PFSK-1 (cell line): ENCODE measurements around the gene OMP.
A peak's percentile ranks its signal among the peaks of the same experiment; 100 is the strongest.

Experiments used
- FOXP2 ChIP-seq: optimal IDR thresholded peaks from 2 replicates; pipeline ENCODE3; 2011; ENCODE audit warnings: borderline replicate concordance, control low read depth, inconsistent platforms; ENCODE audit not compliant: insufficient read depth; ENCODE audit errors: extremely low read length, extremely low read depth
- POLR2AphosphoS5 ChIP-seq: IDR thresholded peaks from 2 replicates; pipeline ENCODE4 v1.6.1; 2012; ENCODE audit warnings: low read depth, mild to moderate bottlenecking, control low read depth, low read length, moderate library complexity
- SIN3A ChIP-seq: IDR thresholded peaks from 2 replicates; pipeline ENCODE4 v1.6.1; 2012; ENCODE audit warnings: mild to moderate bottlenecking, low read length, moderate library complexity, borderline replicate concordance; ENCODE audit not compliant: insufficient read depth
- TAF1 ChIP-seq: IDR thresholded peaks from 2 replicates; pipeline ENCODE4 v1.6.1; 2012; ENCODE audit warnings: low read length, control low read depth, borderline replicate concordance; ENCODE audit not compliant: insufficient read depth
- TF ChIP-seq, protein P1 (sequence below), 2 experiments: IDR thresholded peaks; 2 replicates each; pipeline versions ENCODE4 v1.6.1 to v1.8.0; 2011 to 2012; ENCODE audit warnings: low read depth in 2 of 2, low read length in 2 of 2, control low read depth in 1 of 2, inconsistent platforms in 1 of 2, mild to moderate bottlenecking in 1 of 2, moderate library complexity in 1 of 2; ENCODE audit not compliant: insufficient read depth in 1 of 2

The OMP gene

DNA sequence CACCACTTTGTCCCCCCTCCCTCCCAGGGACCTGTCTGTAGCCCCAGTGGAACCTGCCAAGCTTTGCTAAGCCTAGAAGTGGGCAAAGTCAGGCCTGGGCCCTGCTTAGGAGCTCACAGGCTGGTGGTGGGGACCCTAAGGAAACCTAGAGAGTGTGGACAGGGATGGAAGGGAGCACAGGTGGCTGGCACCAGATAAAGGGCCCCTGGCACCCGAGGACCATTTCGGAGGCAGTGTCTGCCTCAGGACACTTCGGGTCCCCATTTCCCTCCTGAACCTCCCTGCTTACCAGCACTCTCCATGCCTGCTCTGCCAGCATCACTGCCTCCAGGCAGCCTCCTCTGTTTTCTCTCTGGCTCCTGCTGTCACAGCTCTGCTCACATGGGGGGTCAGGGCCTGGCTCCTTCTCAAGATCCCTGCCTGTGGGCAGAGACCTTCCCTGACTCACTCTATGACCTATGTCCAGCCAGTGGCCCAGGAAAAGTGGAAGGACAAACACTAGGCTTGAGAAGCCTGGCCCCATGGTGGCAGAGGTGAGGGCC lies 13.6 kb upstream of the OMP start:
- TF ChIP-seq POLR2AphosphoS5 (no peak), FOXP2 (no peak), TAF1 (no peak), SIN3A (no peak)
- TF ChIP-seq, protein P1, sequence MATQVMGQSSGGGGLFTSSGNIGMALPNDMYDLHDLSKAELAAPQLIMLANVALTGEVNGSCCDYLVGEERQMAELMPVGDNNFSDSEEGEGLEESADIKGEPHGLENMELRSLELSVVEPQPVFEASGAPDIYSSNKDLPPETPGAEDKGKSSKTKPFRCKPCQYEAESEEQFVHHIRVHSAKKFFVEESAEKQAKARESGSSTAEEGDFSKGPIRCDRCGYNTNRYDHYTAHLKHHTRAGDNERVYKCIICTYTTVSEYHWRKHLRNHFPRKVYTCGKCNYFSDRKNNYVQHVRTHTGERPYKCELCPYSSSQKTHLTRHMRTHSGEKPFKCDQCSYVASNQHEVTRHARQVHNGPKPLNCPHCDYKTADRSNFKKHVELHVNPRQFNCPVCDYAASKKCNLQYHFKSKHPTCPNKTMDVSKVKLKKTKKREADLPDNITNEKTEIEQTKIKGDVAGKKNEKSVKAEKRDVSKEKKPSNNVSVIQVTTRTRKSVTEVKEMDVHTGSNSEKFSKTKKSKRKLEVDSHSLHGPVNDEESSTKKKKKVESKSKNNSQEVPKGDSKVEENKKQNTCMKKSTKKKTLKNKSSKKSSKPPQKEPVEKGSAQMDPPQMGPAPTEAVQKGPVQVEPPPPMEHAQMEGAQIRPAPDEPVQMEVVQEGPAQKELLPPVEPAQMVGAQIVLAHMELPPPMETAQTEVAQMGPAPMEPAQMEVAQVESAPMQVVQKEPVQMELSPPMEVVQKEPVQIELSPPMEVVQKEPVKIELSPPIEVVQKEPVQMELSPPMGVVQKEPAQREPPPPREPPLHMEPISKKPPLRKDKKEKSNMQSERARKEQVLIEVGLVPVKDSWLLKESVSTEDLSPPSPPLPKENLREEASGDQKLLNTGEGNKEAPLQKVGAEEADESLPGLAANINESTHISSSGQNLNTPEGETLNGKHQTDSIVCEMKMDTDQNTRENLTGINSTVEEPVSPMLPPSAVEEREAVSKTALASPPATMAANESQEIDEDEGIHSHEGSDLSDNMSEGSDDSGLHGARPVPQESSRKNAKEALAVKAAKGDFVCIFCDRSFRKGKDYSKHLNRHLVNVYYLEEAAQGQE (IDR thresholded peaks at IDR 0.05; ENCODE audit: insufficient read depth in 1 of 2, low read depth in 2 of 2, low read length in 2 of 2): no peak

DNA sequence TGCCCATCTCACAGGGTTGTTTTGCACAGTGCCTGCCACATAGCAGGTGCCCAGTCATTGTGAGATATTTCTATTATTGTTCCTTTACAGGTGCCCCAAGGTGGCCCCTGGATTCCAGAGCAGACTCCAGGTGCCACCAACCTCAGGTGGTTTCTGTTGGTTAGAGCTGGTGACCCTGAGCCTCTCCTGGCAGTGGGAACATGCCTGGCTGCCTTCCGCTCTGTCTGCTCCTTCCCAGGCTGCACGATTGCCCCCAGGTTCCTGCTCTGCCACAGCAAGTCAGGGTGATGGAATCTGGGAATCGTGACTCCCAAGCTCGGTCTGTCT lies 12.6 kb upstream of the OMP start:
- TF ChIP-seq TAF1 (no peak), POLR2AphosphoS5 (no peak), SIN3A (no peak), FOXP2 (no peak)
- TF ChIP-seq, protein P1 (IDR thresholded peaks at IDR 0.05; ENCODE audit: insufficient read depth in 1 of 2, low read depth in 2 of 2, low read length in 2 of 2): no peak

DNA sequence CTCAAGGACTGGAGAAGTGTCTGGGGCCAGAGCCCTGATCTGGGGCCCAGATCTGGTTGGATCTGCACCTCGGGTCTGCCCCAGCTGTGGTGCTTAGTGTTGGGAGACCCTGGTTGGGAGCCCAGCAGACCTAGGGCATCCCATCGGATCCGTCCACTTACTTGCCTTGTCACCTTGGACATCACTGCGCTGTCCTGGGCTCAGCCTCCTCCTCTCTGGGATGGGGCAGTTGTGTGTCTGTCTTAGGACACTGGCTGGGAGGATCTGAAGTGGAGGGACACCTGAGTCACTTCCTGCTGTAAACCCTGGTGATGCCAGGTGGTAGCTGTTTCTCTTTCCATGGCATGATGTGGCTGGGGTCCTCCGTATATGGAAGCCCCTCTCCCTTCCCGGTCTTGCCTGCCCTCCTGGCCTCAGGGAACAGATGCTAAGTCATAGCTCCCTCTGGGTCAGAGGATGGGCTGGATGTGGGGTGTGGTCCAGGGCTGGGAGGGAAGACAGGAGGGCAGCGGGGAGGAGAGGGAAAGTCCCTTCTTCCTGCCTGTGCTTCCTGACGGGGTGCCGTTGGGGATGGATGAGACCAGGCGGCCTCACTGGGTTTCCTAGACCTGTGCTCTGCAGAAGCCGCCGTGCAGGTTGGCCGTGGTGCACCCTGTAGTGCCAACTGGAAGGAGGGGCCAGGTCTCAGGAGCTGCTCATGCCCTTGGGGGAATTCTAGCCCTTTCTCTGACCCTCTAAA lies 12.1 kb upstream of the OMP start:
- TF ChIP-seq POLR2AphosphoS5: no peak

DNA sequence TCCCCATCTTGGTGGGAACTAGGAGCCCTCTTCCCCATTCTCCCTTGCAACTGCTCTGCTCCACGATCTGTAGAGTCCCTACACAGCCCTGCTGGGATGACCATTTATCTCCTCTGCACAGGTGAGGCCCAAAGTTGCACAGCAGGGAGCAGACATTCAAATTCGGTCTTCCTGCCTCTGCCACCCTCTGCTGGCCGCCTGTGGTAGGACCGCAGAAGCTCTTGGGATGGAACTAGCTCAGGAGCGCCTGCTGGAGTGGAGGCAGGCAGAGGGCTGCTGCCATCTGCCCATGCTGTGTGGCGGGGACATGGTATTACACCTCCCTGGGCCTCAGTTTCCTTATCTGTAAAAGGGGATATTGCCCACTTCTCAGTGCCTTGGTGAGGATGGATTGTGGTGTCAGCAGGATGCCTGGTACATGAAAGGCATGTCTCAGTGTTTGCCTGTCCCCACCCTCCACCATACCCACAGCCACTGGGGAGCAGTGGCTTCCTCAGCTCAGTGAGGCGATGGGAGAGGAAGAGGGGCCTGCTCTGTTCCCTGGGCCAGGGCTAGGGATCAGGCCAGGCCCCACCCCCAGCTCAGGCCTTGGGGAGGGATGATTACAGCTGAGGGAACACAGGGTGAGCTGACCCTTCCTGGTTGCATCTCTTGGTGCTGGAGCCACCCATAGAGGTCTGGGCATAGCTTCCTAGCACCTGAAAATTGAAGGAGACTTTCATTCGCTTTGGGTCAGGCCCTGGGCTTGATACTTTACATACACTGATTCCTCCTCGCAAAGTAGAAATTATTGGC lies 11.3 kb upstream of the OMP start:
- TF ChIP-seq FOXP2 (peak; percentile 45), POLR2AphosphoS5 (no peak)

DNA sequence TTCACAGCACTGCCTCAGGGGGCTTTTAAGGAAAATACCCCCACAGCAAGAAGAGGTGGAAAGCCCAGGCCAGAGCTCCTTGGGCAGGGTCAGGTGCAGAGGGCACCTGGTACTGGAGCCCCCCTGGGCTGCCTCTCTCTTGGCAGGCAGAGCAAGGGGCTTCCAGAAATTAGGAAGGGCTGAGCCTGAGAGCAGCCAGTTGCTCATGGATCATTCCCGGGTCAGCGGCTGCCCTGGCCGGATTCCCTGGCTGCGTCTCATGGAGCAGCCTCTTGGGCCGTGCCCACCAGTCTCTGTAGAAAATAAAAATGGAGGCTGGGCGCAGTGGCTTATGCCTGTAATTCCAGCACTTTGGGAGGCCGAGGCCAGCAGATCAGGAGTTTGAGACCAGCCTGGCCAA lies 10.3 kb upstream of the OMP start:
- no peak for TF ChIP-seq TAF1
- TF ChIP-seq FOXP2: no peak

DNA sequence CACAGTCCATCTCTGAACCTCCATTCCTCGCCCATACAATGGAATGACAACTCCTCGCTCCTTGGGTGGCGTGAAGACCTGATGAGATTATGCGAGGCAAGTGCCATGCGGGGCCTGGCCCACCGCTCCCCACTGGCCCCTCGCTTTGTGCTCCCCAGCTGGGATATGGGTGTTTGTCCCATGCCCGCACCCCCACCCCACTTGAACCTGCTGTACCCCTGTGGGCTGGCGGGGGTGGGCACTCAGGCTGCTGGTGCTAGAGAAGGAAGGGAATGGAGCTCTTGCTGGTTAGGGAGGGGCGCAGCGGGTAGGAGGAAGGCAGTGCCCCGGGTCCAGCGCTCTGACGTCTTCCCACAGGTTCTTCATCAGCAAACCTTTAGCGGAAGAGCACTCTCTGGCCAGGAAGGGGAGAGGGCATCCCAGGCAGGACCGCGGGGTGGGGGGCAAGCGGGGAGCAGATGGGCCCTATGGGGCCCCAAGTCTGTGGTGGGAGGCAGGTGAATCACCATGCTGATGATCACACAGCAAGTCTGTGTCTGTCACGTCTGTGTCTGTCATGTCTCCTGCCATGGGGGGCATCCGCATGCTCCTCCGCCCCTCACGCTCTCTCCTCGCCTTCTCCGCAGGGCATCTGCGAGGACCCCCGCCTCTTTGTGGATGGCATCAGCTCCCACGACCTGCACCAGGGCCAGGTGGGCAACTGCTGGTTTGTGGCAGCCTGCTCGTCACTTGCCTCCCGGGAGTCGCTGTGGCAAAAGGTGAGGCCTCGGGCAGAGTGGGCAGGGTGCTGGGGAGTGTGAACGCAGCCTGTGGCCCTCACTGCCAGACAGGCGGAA lies 9.4 kb upstream of the OMP start:
- TF ChIP-seq SIN3A (no peak), FOXP2 (no peak), POLR2AphosphoS5 (no peak), TAF1 (no peak)
- TF ChIP-seq, protein P1 (IDR thresholded peaks at IDR 0.05; ENCODE audit: insufficient read depth in 1 of 2, low read depth in 2 of 2, low read length in 2 of 2): no peak
